Suprapubic skin (tissue), 4 donors: Measurements from ENCODE around the gene IQCE.

ENCODE experiments used
- EP300 ChIP-seq: sonication (generic); formaldehyde crosslinking; IDR thresholded peaks from one replicate; pipeline ENCODE4 v1.6.1; 2017; ENCODE audit warnings: antibody characterized with exemption
- POLR2A ChIP-seq, 2 donors: fragments of 450-650 bp; IDR thresholded peaks; one replicate each; pipeline ENCODE4 v1.6.1; 2017; ENCODE audit warnings: antibody characterized with exemption in 2 of 2, mild to moderate bottlenecking in 2 of 2, moderate library complexity in 2 of 2
- POLR2AphosphoS5 ChIP-seq, 3 donors: sonication (generic); formaldehyde crosslinking; IDR thresholded peaks; one replicate each; pipeline ENCODE4 v1.6.1; 2017; ENCODE audit warnings: antibody characterized with exemption in 3 of 3
- TF ChIP-seq, protein P1 (sequence below), 2 donors: fragments of 200-600 bp in 1 of 2; fragments of 450-650 bp in 1 of 2; sonication (generic) in 1 of 2; IDR thresholded peaks; one replicate each; pipeline ENCODE4 v1.5.1; 2016 to 2019; ENCODE audit warnings: antibody characterized with exemption in 2 of 2, mild to moderate bottlenecking in 1 of 2, moderate library complexity in 1 of 2

DNA sequence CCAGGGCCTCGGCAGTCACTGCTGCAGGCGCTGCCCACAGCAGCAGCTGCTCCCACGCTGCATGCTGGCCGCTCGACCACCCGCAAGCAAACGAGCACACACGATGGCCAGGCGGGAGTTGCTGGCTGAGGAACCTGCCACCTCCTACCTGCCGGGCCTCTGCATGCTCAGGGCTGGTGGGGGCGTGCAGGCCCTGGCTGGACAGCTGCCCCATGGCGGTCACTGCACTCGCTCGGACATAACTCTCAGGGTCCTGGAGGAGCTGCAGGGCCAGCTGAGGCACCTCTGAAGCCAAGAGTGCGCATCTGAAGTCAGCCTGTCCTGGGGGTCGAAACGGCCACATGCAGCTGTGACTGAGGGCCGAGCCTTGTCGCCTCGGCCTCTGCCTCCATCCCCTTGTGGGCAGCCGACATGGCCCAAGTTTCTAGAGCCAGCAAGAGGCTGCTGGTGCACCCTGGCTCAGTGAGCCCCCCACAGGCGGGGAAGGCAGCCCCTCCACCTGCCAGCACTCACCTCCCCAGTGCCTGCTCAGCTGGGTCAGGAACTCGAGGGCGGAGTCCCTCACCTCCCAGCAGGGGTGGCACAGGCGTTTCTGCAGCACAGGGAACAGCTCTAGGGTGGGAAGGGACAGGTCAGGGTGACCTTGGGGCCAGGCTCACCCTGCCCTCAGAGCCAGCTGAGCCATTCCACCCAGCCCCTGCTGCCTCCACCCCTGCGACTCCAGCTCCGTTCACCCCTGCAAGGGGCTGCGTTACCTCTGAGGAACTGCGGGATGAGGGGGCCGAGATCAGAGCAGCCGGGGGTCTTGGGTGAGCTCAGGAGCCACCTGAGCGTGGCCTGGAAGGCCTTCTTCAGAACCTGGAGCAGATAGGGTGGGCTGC is 19.5 kb upstream of the IQCE start:
- TF ChIP-seq, protein P1, sequence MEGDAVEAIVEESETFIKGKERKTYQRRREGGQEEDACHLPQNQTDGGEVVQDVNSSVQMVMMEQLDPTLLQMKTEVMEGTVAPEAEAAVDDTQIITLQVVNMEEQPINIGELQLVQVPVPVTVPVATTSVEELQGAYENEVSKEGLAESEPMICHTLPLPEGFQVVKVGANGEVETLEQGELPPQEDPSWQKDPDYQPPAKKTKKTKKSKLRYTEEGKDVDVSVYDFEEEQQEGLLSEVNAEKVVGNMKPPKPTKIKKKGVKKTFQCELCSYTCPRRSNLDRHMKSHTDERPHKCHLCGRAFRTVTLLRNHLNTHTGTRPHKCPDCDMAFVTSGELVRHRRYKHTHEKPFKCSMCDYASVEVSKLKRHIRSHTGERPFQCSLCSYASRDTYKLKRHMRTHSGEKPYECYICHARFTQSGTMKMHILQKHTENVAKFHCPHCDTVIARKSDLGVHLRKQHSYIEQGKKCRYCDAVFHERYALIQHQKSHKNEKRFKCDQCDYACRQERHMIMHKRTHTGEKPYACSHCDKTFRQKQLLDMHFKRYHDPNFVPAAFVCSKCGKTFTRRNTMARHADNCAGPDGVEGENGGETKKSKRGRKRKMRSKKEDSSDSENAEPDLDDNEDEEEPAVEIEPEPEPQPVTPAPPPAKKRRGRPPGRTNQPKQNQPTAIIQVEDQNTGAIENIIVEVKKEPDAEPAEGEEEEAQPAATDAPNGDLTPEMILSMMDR (IDR thresholded peaks at IDR 0.05), result no peak
- no peak for TF ChIP-seq EP300
- no peak for TF ChIP-seq POLR2AphosphoS5 (IDR thresholded peaks at IDR 0.05)
- no peak for TF ChIP-seq POLR2A (IDR thresholded peaks at IDR 0.05)
